Activated T-cell treated with anti-CD3 and anti-CD28 coated beads for 24 hours (primary cell): ENCODE measurements around the gene LPCAT4.
"Not testable (repeated sequence)": the region's sequence is repeated elsewhere in the genome, so short reads cannot be mapped to it uniquely, and the experiment has no call there.

Experiments
- DNase-seq: peaks from one replicate; pipeline ENCODE4 v3.0.0-alpha.2; 2020; ENCODE audit warnings: low read depth

LPCAT4 gene

DNA sequence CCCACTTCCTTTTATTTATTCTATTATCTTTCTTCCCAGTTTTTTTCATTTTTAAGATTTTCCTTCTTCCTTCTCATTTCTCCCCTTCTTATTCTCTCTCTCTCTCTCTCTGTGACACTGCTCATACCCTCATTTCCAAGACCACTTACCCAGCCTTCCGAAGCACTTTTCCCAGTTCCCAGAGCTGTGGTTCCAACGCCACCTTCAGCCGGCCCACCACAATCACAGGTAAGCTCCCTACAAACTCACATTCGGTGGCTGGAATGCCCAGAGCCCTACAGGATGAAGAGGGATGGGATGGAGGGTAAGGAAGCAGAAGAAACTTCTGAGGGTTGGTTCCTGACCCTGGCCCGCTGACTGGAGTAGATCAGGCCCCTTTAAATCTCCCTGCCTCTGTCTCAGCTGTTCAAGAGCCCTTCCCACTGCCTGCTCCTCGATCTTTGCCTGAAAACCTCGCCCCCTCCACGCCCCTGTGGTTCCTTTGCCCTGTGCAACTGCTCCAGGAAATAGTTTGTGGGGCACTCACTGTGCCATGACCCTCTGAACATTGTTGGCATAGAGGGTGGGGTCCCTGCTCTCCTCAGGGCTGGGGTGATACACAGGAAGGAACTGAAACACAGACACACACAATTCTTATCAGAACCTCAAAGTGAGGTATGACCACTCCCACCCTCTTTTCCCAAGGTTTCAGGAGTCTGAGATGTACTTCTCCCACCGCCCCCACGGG lies 4.8 kb downstream of the LPCAT4 start:
- no peak for DNase-seq

DNA sequence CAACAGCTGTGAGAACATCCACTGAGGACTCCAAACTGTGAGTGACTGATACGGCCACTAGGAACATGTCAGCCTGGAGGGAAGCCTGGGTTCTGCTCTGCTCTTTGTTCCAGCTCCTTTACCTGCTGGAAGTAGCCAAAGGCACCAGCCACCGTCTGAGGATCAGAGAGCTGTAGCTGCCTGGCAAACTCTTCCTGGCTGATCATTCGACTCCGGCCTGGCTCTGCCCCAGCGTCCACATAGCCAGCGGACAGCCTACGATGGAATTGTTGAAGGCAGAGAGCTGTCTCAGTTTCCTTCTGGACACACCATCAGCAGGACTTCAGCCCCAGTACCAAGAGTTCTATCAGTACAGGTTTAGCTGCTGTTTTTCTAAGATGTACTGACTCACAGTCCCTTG lies 5.7 kb downstream of the LPCAT4 start:
- no peak for DNase-seq

DNA sequence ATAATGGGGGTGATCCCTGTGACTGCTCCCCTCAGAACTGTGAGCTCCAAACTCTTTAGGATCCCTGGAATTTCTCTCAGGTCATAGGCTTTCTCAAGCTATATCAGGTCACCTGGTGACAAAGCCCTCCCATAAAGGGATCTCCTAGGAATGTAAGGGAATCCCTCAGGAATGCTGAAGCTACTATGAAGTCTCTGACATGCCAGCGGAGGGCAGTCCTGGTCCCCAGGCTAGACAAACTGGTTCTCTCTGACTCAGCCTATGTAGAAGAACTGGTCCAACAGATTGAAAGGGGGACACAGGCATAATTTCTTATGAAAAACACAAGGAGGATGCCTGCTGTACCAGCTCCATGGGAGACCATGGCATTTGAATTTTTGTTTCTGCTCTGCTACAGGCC lies 6.7 kb downstream of the LPCAT4 start:
- DNase-seq = no peak

DNA sequence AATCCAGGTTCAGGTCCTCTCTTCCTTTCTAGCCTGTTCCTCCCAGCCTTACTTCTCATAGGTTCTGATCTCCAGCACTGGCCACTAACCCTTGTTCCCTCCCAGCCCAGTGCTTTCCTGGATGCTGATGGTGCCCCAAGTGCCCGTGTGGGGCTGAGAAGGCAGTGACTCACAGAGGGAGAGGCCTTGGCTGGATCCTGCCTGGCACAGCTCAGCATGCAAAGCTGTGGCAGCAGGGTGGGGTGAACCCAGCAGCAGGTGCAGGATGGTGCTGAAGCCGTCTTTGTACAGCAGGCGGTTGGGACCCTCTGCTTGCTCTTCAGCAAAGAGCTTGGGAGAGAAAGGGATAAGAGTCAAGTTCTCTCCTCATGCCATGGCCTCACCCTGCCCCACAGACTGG lies 7.6 kb downstream of the LPCAT4 start:
- no peak for DNase-seq

DNA sequence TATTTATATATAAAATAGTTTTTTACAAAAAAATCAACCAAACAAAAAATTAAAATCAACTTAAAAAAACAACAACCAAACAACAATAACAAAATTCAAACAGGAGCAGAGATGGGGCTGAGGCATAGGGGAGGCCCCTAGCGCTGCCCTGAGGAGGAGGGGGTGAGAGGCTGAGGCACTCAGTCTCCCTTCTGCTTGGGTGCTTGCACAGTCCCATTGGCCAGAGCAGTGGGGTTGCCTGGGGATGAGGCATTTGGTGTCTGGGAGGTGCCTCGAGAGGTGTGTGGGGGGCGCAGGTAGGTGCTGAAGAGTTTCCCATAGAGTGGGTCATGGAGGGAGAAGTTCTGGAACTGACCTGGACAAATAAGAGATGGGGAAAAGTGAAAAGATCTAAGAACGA lies 8.0 kb downstream of the LPCAT4 start:
- DNase-seq = no peak

DNA sequence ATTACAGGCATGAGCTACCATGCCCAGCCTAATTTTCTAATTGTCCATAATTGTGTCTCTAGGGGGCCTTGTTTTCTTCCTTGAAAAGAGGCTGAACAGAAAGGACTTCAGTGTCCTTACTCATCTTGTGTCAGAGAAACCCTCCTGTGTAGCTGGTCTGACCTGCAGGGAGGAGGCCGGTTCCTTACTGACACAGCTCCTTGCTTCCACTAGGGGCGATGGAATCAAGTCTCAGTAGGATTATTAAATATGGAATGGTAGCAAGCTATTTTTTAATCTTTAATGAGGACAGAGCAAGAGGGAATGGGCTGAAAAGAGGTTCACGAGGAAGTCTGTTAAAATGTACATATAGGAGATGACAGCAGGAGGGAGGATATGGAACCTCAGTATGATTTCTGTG lies 8.6 kb downstream of the LPCAT4 start:
- DNase-seq = no peak

DNA sequence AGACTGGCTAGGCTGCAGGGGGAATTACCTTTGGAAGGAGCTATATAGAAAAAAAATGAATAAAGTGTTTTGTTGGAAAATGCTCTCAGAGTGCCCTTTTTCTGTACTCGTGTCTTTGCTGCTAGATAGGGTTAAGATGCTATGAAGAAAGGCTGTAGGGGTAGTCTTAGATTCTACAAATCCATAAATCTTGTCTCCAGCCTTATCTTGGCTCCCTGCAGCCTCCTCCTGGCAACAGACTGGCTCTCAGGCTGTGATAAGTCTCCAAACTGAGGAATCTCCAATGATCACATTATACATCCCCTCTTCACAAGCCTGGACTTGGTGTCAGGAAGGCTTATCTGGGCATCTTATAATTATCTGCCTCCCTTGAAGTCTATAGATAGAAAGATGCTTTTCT lies 9.3 kb downstream of the LPCAT4 start:
- no peak for DNase-seq

DNA sequence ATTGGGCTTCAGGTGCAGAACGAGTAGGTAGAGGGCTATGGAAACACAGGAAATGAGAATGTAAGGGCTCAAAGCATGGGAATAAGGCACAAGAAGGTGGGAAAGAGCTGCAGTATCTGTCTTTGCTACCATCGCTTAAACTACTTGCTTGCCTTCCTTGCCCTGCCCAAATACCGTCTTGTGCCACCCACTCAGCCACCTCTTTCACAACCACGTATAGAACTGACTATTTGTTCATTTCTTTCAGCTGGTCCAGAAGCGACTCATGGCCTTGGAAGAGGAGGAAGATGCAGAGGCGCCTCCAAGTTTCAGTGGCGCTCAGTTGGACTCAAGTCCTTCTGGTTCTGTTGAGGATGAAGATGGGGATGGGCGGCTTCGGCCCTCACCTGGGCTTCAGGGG lies 11.8 kb downstream of the LPCAT4 start:
- no peak for DNase-seq

DNA sequence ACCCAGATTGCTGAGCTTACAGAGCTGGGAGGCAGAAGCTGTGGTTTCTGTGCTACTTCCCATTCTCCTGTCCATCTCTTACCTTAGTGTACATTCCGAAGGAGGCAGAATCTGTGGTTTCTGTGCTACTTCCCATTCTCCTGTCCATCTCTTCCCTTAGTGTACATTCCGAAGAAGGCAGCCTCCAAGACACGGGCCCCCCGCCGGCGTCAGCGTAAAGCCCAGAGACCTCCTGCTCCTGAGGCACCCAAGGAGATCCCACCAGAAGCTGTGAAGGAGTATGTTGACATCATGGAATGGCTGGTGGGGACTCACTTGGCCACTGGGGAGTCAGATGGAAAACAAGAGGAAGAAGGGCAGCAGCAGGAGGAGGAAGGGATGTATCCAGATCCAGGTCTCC lies 12.7 kb downstream of the LPCAT4 start:
- no peak for DNase-seq

DNA sequence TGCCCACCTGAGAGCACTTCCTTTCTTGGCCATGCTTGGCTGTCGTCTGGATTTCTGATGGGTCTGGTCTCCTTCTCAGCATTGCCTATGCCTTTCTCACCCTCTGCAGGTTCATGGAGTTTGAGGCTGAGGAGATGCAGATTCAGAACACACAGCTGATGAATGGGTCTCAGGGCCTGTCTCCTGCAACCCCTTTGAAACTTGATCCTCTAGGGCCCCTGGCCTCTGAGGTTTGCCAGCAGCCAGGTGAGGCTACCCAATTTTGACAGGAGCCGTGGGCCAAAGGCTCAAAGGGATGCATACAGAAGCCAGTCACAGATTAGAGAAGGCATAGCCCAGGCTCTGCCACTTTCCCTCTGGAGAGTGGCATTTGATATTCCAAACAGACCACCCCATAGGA lies 13.4 kb downstream of the LPCAT4 start:
- no peak for DNase-seq

DNA sequence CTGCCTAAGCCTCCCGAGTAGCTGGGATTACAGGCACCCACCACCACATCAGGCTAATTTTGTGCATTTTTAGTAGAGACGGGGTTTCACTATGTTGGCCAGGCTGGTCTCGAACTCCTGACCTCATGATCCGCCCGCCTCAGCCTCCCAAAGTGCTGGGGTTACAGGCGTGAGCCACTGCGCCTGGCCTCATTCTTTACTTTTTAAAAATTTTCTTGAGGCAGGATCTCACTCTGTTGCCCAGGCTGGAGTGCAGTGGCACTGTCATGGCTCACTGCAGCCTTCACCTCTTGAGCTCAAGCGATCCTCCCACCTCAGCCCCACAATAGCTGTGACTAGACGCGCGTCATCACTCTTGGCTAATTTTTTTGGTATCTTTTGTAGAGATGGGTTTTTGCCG lies 14.0 kb downstream of the LPCAT4 start:
- DNase-seq = not testable (repeated sequence)

DNA sequence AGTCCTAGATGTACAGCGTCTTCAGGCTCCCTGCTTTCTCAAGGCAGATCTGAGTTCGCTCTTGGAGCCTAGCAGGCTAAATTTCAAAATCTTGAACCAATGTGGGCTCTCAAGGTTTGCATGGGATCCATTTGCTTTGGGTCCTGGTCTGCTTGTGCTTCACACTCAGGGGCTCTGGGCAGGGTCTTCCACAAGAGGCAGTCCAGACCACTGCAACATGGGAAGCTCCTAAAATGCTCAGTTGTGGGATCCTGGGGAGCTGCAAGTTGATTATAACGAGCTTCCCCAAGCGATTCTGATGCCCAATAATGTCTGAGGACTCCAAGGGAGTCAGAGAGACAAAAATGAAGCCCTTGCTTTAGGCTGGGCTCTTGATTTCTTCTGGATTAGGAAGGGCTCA lies 17.2 kb downstream of the LPCAT4 start:
- no peak for DNase-seq

DNA sequence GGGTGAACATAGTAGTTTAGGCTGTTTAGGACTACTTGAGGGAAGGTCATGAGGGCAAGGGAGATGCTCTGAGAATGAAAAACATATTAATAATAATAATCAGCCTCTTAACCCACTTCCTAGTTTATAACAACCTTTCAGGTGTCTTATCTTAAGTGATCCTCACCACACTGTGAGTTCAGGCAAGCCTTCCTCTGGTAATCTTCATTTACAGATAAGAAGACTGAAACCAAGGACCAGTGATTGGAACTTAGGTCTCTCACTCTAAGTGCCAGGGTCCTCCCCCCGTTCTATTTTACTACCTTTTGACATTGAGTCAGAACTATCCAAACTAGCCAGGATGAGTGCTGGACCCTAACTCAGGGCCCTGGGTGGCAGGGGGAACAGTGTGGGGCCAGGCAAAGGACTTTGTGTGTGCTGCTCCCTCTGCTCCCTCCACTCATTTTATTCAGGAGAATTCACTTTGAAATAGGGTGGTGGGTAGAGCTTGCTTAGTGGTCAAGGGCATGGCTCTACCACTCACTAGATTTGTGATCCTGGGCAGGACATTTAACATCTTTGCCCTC lies 18.2 kb downstream of the LPCAT4 start:
- no peak for DNase-seq

DNA sequence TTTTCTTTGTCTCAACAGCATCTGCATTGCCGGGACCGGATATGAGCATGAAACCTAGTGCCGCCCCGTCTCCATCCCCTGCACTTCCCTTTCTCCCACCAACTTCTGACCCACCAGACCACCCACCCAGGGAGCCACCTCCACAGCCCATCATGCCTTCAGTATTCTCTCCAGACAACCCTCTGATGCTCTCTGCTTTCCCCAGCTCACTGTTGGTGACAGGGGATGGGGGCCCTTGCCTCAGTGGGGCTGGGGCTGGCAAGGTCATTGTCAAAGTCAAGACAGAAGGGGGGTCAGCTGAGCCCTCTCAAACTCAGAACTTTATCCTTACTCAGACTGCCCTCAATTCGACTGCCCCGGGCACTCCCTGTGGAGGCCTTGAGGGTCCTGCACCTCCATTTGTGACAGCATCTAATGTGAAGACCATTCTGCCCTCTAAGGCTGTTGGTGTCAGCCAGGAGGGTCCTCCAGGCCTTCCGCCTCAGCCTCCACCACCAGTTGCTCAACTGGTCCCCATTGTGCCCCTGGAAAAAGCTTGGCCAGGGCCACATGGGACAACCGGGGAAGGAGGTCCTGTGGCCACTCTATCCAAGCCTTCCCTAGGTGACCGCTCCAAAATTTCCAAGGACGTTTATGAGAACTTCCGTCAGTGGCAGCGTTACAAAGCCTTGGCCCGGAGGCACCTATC lies 18.9 kb downstream of the LPCAT4 start:
- DNase-seq = no peak

DNA sequence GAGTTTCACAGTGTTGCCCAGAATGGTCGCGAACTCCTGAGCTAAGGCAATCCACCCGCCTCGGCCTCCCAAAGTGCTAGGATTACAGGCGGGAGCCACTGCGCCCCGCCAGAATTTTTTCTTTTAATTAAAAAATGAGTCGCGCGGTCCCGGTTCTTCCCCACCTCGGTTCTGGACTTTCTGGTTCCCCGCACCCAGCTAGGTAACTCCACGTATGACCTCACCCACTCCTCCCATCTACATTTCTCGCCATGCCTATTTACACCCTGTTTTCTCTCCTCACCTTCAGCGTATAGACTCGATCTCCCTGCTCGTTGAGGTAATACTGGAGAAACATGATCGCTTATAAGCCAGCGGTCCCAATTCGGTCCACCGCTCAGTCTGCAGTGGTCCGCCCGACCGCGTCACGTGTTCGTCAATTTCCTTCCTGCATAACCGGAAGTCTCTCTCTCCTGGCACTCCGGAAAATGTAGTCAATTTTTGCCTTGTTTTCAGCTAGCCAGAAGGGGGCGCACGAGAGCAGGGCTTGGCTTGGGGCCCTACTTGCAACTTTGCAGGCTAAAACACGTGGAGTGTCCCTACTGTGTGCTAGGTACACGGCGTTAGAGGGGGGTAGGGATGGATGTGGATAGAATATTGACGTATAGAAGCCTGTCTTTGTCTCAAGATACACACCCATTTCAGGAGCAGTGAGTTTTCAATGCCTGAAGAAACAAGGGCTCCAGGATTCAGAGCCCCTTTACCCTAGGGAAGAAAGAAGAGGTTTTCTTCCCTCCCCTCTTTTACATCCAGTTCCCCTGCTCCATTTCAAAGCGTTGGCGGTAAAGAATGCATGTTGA lies 24.0 kb downstream of the LPCAT4 start, which contains the start of the genes NOP10 and NUTM1:
NOP10 (minus strand) TSS at position 400 of the 839 bp plus-strand sequence; CDS start at position 337, 63 bp downstream.
NUTM1 (plus strand) TSS at position 579 of the 839 bp plus-strand sequence. CDS start 382 bp downstream, outside the sequence.
- DNase-seq = peak; percentile 93

DNA sequence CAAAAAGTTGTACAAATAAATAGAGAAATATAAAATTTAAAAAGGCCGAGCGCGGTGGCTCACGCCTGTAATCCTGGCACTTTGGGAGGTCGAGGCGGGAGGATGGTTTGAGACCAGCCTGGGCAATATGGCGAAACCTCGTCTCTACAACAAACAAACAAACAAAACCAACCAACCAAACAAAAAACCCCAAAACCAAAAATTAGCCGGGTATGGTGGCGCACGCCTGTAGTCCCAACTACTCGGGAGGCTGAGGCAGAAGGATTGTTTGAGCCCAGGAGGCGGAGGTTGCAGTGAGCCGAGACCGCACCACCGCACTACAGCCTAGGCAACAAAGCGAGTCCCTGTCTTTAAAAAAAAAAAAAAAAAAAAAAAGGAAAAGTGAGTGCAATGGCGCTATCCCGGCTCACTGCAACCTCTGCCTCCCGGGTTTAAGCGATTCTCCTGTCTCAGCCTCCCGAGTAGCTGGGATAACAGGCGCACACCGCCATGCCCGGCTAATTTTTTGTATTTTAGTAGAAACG lies 24.7 kb downstream of the LPCAT4 start:
- not testable (repeated sequence) for DNase-seq

DNA sequence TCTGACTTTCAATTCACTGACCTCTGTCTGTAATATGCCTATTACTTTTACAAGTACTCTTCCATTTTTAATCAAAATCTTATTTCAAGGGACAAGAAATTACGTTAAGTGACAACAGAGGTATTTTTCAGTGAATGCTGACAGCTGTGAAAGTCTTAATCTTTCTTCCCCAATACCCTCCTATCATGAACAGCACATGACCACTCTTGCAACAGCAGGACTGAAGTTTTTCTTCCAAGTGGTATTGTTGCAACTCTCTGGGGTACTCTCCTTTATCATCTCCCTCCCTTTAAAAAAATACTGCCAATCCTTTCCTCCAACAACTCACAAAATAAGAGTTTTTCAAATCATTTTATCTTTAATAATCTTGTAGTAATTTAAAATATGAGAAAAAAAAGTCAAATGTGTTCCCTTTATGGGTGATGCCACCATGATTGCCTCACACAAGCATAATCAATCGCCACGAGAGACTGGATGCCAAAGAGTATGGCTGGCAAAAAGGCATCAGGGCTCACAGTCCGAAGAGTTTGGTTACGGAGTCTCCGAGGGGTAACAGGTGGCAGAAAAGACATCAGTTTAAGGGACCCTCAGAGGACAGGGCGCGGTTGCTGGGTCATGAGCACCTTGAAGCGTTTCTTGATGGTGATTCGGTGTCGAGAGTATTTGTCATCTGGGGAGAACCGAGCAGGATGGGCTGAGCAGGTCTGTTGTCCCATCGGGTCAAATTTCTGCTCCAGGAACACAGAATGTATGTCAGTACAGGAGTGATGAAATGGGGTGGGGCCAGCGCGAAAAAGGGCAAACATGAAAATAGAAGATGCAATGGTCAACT lies 25.4 kb downstream of the LPCAT4 start:
- no peak for DNase-seq

DNA sequence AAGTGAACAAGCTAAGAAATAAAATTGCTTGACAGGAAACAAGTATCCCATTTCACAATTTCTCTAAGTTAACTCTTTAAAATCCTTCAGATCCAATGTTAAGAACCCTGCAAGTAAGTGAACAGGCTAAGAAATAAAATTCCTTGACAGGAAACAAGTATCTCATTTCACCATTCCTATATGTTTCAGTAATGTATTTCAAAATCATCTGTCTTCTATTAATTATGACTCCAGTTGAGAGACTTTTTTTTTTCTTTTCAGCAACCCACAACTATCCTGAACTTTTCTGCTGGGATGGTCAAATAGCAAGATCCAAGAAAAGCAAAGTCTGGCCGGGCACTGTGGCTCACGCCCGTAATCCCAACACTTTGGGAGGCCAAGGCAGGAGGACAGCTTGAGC lies 27.1 kb downstream of the LPCAT4 start:
- no peak for DNase-seq

DNA sequence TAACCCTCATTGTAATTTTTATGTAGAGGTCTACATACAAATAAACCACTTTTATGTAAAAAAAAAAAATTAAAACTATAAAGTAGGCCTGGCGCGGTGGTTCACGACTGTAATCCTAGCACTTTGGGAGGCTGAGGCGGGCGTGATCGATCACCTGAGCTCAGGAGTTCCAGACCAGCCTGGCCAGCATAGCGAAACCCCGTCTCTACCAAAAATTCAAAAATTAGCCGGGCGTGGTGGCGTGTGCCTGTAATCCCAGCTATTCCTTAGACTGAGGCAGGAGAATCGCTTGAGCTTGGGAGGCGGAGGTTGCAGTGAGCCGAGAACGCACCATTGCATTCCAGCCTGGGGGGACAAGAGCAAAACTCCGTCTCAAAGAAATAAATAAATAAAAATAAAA lies 28.6 kb downstream of the LPCAT4 start:
- no peak for DNase-seq

DNA sequence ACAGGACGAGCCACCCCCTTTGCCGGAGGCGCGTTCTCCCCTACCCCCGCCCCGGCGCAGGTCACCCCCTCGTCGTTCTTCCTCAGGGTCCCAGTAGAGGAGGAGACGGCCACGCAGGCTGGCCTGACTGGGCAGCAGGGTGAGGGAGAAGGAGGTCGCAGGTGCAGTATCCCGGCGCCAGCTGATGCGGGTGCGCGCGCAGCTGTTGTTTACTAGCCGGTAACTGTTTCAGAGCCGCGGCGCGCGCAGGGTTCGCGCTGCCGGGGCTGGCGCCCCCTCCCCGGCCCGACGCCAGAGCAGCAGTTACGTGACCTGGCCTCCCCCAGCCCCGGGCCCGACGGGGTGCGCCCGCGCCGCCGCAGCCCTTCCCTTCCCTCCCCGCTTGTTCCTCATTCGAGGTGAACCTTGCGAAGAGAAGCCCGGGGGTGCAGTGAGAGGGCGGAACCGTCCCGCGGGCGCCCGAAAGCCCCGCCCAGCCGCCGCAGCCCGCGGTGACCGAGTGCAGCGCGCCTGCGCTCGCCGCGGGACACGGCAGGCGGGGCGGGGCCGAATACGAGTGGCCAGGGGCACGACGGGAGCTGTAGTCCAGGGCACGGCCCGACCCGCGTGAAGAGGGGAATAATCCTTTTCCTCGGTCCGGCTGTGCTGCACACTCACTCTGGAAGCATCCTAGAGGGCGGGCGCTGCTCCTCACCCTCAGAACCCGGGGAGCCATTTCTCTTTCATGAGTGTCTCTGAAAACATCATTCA lies 29.3 kb downstream of the LPCAT4 start, which contains the start of gene SLC12A6:
SLC12A6 (minus strand) TSS at position 225 of the 750 bp plus-strand sequence. CDS start 1,101 bp downstream, outside the sequence.
- peak; percentile 85 for DNase-seq
